GM12865 (cell line): ENCODE measurements around the gene HHIPL2.

ENCODE experiments used
- DNase-seq: peaks from one replicate; pipeline ENCODE4 v3.0.0; 2010; ENCODE audit warnings: low read depth
- H3K4me3 ChIP-seq: 2 replicates; pipeline ENCODE4 v1.5.1; 2011; ENCODE audit warnings: mild to moderate bottlenecking, low read depth, low read length, control low read depth
- CTCF ChIP-seq: IDR thresholded peaks from 2 replicates; pipeline ENCODE4 v1.5.1; 2011; ENCODE audit warnings: low read length, control low read depth, low read depth, inconsistent platforms; ENCODE audit not compliant: insufficient read depth; ENCODE audit errors: missing control alignments

HHIPL2 gene

GRCh38 chr1:222557148-222557547 lies 9.2 kb upstream of the HHIPL2 start:
- DNase-seq: no peak
- no peak for TF ChIP-seq CTCF

GRCh38 chr1:222555992-222556615 lies 8.2 kb upstream of the HHIPL2 start:
- TF ChIP-seq CTCF: no peak
- DNase-seq: no peak
- H3K4me3 ChIP-seq: no peak overlapping the region

More at GRCh38 chr1:222557148-222557547, 9.2 kb upstream of the HHIPL2 start:
- no peak overlapping the region for H3K4me3 ChIP-seq

- DNase-seq: no peak
- no peak overlapping the region for H3K4me3 ChIP-seq
- no peak for TF ChIP-seq CTCF
These were observed 6.3 kb upstream of the HHIPL2 start for GRCh38 chr1:222554177-222554576.

- no peak for TF ChIP-seq CTCF
These were observed 5.0 kb upstream of the HHIPL2 start for GRCh38 chr1:222552882-222553281.

GRCh38 chr1:222547260-222547614 lies 667 bp downstream of the HHIPL2 start:
- no peak overlapping the region for H3K4me3 ChIP-seq
- DNase-seq: no peak
- no peak for TF ChIP-seq CTCF

More at GRCh38 chr1:222552882-222553281, 5.0 kb upstream of the HHIPL2 start:
- no peak for DNase-seq
- H3K4me3 ChIP-seq: no peak overlapping the region

GRCh38 chr1:222546548-222547259 lies 1.2 kb downstream of the HHIPL2 start:
- DNase-seq: no peak
- no peak for TF ChIP-seq CTCF
- H3K4me3 ChIP-seq: no peak overlapping the region
